PC-3 (cell line): ENCODE results near the gene SPINK13.

Experiments used
- EZH2 ChIP-seq: fragments of 300-600 bp; sonication (generic); IDR thresholded peaks from one replicate; pipeline ENCODE4 v1.6.1; 2017; ENCODE audit warnings: antibody characterized with exemption, mild to moderate bottlenecking, low read length; ENCODE audit not compliant: unreplicated experiment
- EZH2phosphoT487 ChIP-seq: fragments of 300-600 bp; sonication (generic); IDR thresholded peaks from 2 replicates; pipeline ENCODE4 v1.6.1; 2018; ENCODE audit warnings: mild to moderate bottlenecking, antibody characterized with exemption, low read length, borderline replicate concordance
- TF ChIP-seq, protein P1 (sequence below): fragments of 300-600 bp; sonication (generic); conservative IDR thresholded peaks from 2 replicates; pipeline ENCODE4 v1.5.1; 2017; ENCODE audit warnings: antibody characterized with exemption, low read depth, mild to moderate bottlenecking, low read length

DNA sequence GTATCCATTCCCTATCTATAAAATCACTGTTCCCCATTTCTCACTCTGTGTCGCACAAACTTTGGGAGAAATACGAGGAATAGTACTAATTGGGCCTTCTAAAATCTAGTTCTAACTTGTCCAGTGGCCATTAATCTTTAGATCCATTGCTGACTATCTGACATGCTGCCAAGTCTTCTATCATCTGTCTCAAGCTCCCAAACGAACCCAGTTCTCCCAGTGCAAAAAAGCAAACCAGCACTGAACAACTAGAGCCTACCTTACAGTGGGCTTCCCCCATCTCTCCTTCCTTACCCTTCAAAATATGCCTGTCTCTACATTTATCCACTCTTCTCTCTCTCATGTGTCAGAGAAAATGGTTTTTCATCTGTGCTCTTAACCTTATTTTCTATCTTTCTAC is 40.4 kb downstream of the SPINK13 start:
- TF ChIP-seq, protein P1, sequence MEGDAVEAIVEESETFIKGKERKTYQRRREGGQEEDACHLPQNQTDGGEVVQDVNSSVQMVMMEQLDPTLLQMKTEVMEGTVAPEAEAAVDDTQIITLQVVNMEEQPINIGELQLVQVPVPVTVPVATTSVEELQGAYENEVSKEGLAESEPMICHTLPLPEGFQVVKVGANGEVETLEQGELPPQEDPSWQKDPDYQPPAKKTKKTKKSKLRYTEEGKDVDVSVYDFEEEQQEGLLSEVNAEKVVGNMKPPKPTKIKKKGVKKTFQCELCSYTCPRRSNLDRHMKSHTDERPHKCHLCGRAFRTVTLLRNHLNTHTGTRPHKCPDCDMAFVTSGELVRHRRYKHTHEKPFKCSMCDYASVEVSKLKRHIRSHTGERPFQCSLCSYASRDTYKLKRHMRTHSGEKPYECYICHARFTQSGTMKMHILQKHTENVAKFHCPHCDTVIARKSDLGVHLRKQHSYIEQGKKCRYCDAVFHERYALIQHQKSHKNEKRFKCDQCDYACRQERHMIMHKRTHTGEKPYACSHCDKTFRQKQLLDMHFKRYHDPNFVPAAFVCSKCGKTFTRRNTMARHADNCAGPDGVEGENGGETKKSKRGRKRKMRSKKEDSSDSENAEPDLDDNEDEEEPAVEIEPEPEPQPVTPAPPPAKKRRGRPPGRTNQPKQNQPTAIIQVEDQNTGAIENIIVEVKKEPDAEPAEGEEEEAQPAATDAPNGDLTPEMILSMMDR, result no peak
- no peak for TF ChIP-seq EZH2
- TF ChIP-seq EZH2phosphoT487, result no peak
